Left renal pelvis (tissue), 4 donors: ENCODE measurements around the gene ZMYND15. TPM values are rescaled to one million over a fixed set of nuclear protein-coding genes. Genes with fewer than 3 reads are reported as not detected.

Source experiments
- DNase-seq, 4 donors: peaks; one replicate each; pipeline ENCODE4 v3.0.0-alpha.2; 2013; ENCODE audit warnings: low read depth in 4 of 4, low spot score in 3 of 4
- polyA plus RNA-seq, 4 donors: library from polyadenylated mRNA; unstranded; fragments of 120-200 nt; gene quantifications; one replicate each; pipeline ENCODE4 v1.2.1, GENCODE V29; 2013; ENCODE audit not compliant: insufficient read length in 4 of 4

ZMYND15 gene
- polyA plus RNA-seq, 4 donors, result 0.37 to 0.85 (median 0.58) TPM

- no peak for DNase-seq
These were observed 24.4 kb upstream of the ZMYND15 start for GRCh38 chr17:4715063-4715744.

DNA sequence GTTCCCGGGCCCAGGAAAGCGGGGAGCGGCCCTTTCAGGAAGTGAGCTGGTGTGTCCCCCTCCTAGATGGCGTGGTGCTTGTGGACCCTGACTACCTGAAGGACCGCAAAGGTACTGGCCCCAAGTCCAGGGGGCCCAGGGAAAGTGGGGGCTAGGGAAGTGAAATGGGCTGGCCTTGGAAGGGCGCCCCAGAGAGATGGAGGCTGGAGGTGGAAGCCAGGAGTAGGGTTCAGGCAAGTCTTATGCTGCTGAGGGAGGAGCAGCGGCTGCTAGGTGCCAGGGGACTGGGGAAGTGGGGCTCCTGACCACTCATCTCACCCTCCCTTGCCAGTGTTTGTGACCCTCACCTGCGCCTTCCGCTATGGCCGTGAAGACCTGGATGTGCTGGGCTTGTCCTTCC, 23.6 kb upstream of the ZMYND15 start:
- no peak for DNase-seq

DNA sequence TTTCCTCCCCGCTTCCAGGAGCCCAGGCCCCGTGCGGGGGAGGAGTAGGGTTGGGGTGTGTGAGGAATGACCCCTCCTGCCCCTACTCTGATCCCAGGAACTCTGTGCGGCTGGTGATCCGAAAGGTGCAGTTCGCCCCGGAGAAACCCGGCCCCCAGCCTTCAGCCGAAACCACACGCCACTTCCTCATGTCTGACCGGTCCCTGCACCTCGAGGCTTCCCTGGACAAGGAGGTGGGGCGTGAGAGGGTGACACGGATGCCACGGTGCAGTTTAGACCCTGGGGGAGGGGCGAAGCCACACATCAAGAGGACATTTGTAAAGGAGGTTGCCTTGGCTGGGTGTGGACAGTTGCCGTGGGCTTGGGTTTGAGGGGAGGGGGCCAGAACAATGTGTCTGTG, 21.8 kb upstream of the ZMYND15 start:
- no peak for DNase-seq

DNA sequence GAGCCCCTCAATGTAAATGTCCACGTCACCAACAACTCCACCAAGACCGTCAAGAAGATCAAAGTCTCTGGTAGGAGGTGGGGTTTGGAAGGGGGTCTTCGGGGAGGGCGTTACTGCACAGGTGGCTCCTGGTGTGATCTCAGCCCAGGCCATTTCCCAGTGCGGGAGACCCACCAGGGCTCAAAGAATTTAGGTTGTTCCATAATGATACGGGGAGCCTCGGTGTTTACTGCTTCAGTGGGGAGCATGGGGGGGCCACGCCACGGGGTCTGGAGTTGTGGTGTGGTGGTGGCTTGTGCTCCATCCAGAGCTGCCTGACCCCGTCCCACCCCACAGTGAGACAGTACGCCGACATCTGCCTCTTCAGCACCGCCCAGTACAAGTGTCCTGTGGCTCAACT, 21.4 kb upstream of the ZMYND15 start:
- DNase-seq, result no peak

GRCh38 chr17:4719146-4719545, 20.5 kb upstream of the ZMYND15 start:
- no peak for DNase-seq

- DNase-seq, result no peak
These were observed 19.9 kb upstream of the ZMYND15 start for GRCh38 chr17:4719684-4720221.

- DNase-seq, result no peak
These were observed 18.8 kb upstream of the ZMYND15 start for GRCh38 chr17:4720787-4721186.

GRCh38 chr17:4721203-4722135, 18.2 kb upstream of the ZMYND15 start:
- no peak for DNase-seq

- no peak for DNase-seq
These were observed 16.9 kb upstream of the ZMYND15 start for GRCh38 chr17:4722678-4723240.

GRCh38 chr17:4724650-4725049, 15.0 kb upstream of the ZMYND15 start:
- DNase-seq, result no peak

DNA sequence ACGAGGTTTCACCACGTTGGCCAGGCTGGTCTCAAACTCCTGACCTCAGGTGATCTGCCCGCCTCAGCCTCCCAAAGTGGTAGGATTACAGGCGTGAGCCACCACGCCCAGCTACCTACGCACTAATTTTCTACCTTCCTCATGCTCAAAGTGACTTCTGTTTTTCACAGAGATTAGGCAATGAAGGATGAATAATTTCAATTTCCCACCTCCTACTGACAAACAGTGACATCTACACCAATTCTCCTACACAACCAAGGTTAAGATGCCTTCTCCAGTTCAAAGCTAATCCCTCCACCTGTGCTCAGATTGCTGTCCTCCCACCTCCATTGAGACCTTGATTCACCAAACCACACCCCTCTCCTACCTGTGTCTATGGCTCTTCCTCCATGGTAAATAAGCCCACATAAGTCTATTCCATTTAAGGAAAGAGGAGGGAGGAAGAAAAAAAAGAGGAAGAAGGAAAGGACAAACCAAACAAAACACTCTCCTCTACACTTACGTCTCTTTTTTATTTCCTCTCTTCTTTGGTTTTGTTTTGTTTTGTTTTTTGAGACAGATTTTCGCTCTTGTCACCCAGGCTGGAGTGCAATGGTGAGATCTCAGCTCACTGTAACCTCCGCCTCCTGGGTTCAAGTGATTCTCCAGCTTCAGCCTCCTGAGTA, 13.9 kb upstream of the ZMYND15 start:
- no peak for DNase-seq

DNA sequence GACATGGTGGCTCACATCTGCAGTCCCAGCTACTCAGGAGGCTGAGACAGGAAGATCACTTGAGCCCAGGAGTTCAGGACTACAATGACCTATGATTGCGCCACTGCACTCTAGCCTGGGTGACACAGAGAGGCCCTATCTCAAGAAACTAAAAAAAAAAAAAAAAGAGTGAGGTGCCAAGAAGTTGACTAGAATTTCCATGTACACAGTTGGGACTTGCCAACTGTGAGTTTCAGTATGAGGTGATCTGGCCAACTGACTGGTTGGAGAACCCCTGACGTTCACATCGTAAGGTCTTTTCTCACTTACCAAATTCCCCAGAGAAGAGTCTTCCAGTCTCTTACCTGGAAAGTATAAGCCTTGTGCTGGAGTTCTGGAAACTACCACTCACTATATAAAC, 11.5 kb upstream of the ZMYND15 start:
- DNase-seq, result no peak

- DNase-seq, result no peak
These were observed 6.5 kb upstream of the ZMYND15 start for GRCh38 chr17:4733073-4733531.

GRCh38 chr17:4734857-4735475, 4.7 kb upstream of the ZMYND15 start:
- DNase-seq, result no peak

GRCh38 chr17:4735876-4736651, 3.6 kb upstream of the ZMYND15 start:
- DNase-seq, result no peak

GRCh38 chr17:4738136-4739121, 1.2 kb upstream of the ZMYND15 start:
- no peak for DNase-seq

GRCh38 chr17:4740025-4740351, 355 bp downstream of the ZMYND15 start:
- no peak for DNase-seq

GRCh38 chr17:4740584-4740983, 951 bp downstream of the ZMYND15 start:
- no peak for DNase-seq
